Caki2 (cell line): Measurements from ENCODE around the gene SEC14L3. TPM values are rescaled to one million over a fixed set of nuclear protein-coding genes. Genes with fewer than 3 reads are reported as not detected.

ENCODE experiments used
- DNase-seq: peaks from one replicate; pipeline ENCODE4 v3.0.0-alpha.2; 2015; ENCODE audit warnings: low read depth
- in situ Hi-C: cut with HindIII; loops from 2 replicates; pipeline ENCODE4 v1.10.0; 2016; ENCODE audit warnings: low sequenced_read_pairs, low pct_unique_long_range_greater_than_20kb, mixed read lengths
- total RNA-seq: library from RNA; depleted of rRNA; stranded (reverse); fragments of >200 nt; shearing (Covaris generic); gene quantifications from 2 replicates; pipeline ENCODE4 v1.2.3, GENCODE V29; 2014; ENCODE audit warnings: low replicate concordance; rRNA removed

The SEC14L3 gene
- total RNA-seq = not detected in 2 replicates

GRCh38 chr22:30471616-30472318, at the start of gene SEC14L3:
Gene SEC14L3 (minus strand): TSS chr22:30472017. CDS start chr22:30471958, 59 bp downstream.
- in situ Hi-C loops = no loop called here
- no peak for DNase-seq

GRCh38 chr22:30519842-30520425, 48.1 kb upstream of the SEC14L3 start:
- in situ Hi-C loops = no loop called here

GRCh38 chr22:30516731-30517130, 44.9 kb upstream of the SEC14L3 start:
- no peak for DNase-seq
- in situ Hi-C loops = no loop called here

More at GRCh38 chr22:30519842-30520425, 48.1 kb upstream of the SEC14L3 start:
- DNase-seq = no peak

GRCh38 chr22:30516273-30516672, 44.5 kb upstream of the SEC14L3 start:
- in situ Hi-C loops = no loop called here
- no peak for DNase-seq

- in situ Hi-C loops = no loop called here
- no peak for DNase-seq
Measured at GRCh38 chr22:30514252-30514651, 42.4 kb upstream of the SEC14L3 start.

- no peak for DNase-seq
- in situ Hi-C loops = no loop called here
Measured at GRCh38 chr22:30513462-30513861, 41.6 kb upstream of the SEC14L3 start.

GRCh38 chr22:30511911-30512310, 40.1 kb upstream of the SEC14L3 start:
- no peak for DNase-seq
- in situ Hi-C loops = no loop called here

- no peak for DNase-seq
- in situ Hi-C loops = no loop called here
Measured at GRCh38 chr22:30511109-30511508, 39.3 kb upstream of the SEC14L3 start.

- in situ Hi-C loops = no loop called here
- DNase-seq = no peak
Measured at GRCh38 chr22:30508216-30508615, 36.4 kb upstream of the SEC14L3 start.

DNA sequence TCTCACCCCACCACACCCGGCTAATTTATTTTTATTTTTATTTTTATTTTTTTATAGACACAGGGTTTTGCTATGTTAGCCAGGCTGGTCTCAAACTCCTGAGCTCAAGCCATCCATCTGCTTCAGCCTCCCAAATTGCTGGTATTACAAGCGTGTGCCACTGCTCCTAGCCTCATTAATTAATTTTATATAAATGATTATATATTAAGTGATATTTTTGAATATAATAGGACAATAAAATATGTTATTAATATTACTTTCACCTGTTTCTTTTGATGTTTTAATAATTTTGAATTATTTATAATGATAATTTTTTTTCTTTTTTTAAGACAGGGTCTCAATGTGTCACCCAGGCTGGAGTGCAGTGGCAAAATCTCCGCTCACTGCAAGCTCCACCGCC, 35.9 kb upstream of the SEC14L3 start:
- no peak for DNase-seq
- in situ Hi-C loops = no loop called here

- no peak for DNase-seq
- in situ Hi-C loops = no loop called here
Measured at GRCh38 chr22:30506507-30506968, 34.7 kb upstream of the SEC14L3 start.

- in situ Hi-C loops = no loop called here
- DNase-seq = no peak
Measured at GRCh38 chr22:30503551-30503950, 31.7 kb upstream of the SEC14L3 start.

GRCh38 chr22:30502911-30503310, 31.1 kb upstream of the SEC14L3 start:
- no peak for DNase-seq
- in situ Hi-C loops = no loop called here

DNA sequence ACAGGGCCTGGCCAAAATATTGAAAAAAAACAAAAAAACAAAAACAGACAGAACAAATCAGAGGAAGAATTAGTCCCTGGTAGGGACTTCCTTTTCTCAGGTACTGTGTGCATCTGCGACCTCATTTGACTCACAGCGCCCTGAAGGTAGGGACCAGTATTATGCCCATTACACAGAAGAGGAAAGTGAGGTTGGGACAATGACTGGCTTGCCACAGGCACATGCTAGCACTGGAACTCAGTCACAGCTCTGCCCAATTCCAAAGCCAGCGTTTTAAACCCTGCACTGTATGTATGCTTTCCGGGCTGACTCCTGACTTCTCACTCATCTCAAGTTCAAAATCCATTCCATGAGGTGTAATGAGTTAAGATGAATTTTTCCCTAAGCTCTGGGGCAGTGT, 30.3 kb upstream of the SEC14L3 start:
- no peak for DNase-seq
- in situ Hi-C loops = no loop called here

- DNase-seq = no peak
- in situ Hi-C loops = no loop called here
Measured at GRCh38 chr22:30500628-30501027, 28.8 kb upstream of the SEC14L3 start.

DNA sequence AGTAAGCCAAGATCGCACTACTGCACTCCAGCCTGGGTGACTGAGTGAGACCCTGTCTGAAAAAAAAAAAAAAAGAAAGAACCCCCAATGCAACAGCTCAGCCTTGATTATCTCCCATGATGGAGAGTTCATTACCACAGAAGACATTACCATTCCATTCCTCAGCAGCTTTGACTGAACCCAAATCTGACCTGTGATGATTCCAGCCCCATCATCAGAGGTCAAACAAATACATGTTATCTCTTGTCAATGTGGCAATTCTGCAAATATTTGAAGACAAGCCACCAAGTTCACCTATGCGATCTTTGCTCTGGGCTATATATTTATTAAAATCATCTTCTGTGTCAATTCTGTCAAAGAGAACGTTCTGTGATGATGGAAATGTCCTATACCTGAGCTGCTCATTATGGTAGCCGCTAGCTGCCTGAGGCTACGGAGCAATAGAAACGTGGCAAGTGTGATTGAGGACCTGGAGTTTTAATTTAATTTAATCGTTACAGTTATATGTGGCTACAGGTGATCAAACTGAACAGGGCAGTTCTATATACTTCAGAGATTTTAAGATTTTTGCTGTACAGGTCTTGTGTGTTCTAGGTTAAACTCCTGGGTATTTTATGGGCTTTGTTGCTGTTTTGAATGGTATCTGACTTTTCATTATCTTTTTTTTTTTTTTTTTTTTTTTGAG, 25.8 kb upstream of the SEC14L3 start:
- in situ Hi-C loops = no loop called here
- no peak for DNase-seq

DNA sequence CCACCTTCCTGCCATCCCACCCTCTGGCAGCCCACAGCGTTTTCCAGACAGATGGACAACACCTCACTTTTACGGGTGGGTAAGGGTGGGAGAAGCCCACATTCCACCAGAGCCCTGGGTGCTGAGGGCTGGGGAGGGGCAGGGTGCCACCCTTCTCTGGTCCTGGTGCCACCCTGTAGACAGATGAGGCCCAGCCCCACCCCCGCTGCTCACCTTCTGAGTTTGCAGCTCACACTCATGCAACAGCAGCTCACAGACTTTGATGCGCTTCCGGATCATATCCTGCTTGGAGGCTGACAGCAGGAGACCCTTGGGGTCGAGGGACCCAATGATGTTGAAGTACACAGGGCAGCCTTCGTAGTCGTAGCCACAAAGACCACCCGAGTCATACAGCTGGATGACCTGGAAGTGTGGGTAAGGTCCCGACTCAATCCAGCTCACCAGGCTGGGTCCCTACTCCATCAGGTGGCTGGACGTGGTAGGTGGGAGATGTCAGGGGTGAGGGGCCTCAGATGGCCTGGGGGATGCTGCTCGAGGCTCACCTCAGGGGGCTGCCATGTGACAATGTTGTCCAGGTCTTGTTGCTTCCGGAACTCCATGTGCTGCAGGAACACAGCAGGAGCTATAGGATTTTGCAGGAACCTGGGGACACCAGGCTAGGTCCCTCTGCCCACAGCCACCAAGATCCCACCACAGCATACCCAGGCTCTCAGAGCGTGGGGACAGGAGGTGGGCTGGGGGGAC, 23.4 kb upstream of the SEC14L3 start:
- in situ Hi-C loops = no loop called here
- no peak for DNase-seq

- in situ Hi-C loops = no loop called here
- DNase-seq = no peak
Measured at GRCh38 chr22:30492144-30492543, 20.3 kb upstream of the SEC14L3 start.

DNA sequence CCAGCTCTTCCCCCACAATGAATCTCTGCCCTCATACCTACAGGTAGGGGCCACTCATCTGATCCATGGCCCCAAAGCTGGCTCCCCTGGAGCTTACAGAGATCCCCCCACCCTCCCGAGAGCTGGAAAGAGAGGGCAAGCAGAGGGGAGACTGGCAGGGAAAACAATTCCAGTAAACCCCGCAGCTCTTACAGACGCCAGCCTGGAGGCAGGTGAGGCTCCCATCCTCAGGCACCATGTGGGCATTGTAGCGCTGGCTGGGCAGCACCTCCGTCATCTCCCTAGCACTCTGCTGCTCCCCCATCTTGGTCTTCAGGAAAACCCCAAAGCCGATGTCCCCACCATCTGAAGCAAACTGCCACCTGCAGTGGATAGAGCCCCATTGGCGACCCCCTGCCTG, 19.6 kb upstream of the SEC14L3 start:
- no peak for DNase-seq
- in situ Hi-C loops = no loop called here
